HG03135 (cell line): ENCODE results near the gene B4GALNT1.
"Not testable (repeated sequence)": the region's sequence is repeated elsewhere in the genome, so short reads cannot be mapped to it uniquely, and the experiment has no call there.

Source experiments
- ATAC-seq: cut with Tn5 transposase; IDR thresholded peaks from one replicate; pipeline ENCODE4 v1.9.1; 2021; ENCODE audit warnings: mild to moderate bottlenecking, moderate library complexity; ENCODE audit not compliant: unreplicated experiment

The B4GALNT1 gene

GRCh38 chr12:57632958-57633840 lies at the start of gene B4GALNT1:
B4GALNT1 (minus strand) TSS chr12:57633201; CDS start chr12:57632132, 1,069 bp downstream.
- ATAC-seq = peak; percentile 70

- no peak for ATAC-seq
Observed at GRCh38 chr12:57679697-57680096, 46.7 kb upstream of the B4GALNT1 start.

- not testable (repeated sequence) for ATAC-seq
Observed at GRCh38 chr12:57677947-57678346, 44.9 kb upstream of the B4GALNT1 start.

- no peak for ATAC-seq
Observed at GRCh38 chr12:57674691-57675090, 41.7 kb upstream of the B4GALNT1 start.

GRCh38 chr12:57672801-57673200 lies 39.8 kb upstream of the B4GALNT1 start:
- no peak for ATAC-seq

- ATAC-seq = not testable (repeated sequence)
Observed at GRCh38 chr12:57671811-57672210, 38.8 kb upstream of the B4GALNT1 start.

- ATAC-seq = not testable (repeated sequence)
Observed at GRCh38 chr12:57669691-57670090, 36.7 kb upstream of the B4GALNT1 start.

GRCh38 chr12:57666897-57667296 lies 33.9 kb upstream of the B4GALNT1 start:
- no peak for ATAC-seq

GRCh38 chr12:57665066-57665820 lies 32.2 kb upstream of the B4GALNT1 start:
- not testable (repeated sequence) for ATAC-seq

- no peak for ATAC-seq
Observed at GRCh38 chr12:57661376-57661775, 28.4 kb upstream of the B4GALNT1 start.

- ATAC-seq = no peak
Observed at GRCh38 chr12:57658890-57659289, 25.9 kb upstream of the B4GALNT1 start.

GRCh38 chr12:57657744-57658143 lies 24.7 kb upstream of the B4GALNT1 start:
- ATAC-seq = no peak

- ATAC-seq = not testable (repeated sequence)
Observed at GRCh38 chr12:57656408-57656807, 23.4 kb upstream of the B4GALNT1 start.

GRCh38 chr12:57655541-57656240 lies 22.7 kb upstream of the B4GALNT1 start:
- ATAC-seq = no peak

- ATAC-seq = no peak
Observed at GRCh38 chr12:57654042-57654441, 21.0 kb upstream of the B4GALNT1 start.

- not testable (repeated sequence) for ATAC-seq
Observed at GRCh38 chr12:57646659-57647049, 13.7 kb upstream of the B4GALNT1 start.

- not testable (repeated sequence) for ATAC-seq
Observed at GRCh38 chr12:57645990-57646658, 13.1 kb upstream of the B4GALNT1 start.

- ATAC-seq = no peak
Observed at GRCh38 chr12:57641699-57642442, 8.9 kb upstream of the B4GALNT1 start.

GRCh38 chr12:57640175-57641042 lies 7.4 kb upstream of the B4GALNT1 start:
- ATAC-seq = no peak
